GM23248 (cell line): ENCODE measurements around the gene NR1H4.

Experiments
- EZH2 ChIP-seq: fragments of 200-600 bp; sonication (generic); IDR thresholded peaks from 2 replicates; pipeline ENCODE4 v1.6.1; 2018; ENCODE audit warnings: antibody characterized with exemption, mild to moderate bottlenecking; ENCODE audit not compliant: insufficient read depth, poor library complexity, severe bottlenecking
- EZH2phosphoT487 ChIP-seq: fragments of 200-600 bp; sonication (generic); IDR thresholded peaks from 2 replicates; pipeline ENCODE4 v1.6.1; 2018; ENCODE audit warnings: antibody characterized with exemption, moderate library complexity, mild to moderate bottlenecking, low read depth; ENCODE audit not compliant: insufficient read depth

DNA sequence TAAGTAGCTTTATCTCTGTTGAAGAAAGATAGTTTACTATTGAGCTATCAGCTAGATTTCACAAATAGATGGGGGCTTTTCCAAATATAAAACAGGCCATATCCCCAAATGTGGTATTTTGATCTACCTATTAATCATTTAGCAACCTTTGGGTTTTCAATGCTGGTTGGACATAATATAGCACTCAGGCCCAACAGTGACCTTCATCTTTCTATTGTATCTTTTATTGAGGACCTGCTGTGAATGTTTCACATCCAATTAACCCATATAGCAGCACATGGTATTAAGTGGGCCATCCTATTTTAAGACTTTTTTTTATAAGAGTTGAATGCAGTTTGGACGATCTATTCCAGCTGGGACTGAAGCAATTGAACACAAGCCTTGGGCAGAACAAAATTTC lies 10.0 kb upstream of the NR1H4 start:
- TF ChIP-seq EZH2phosphoT487 (no peak), EZH2 (no peak)
